GM19238 (cell line): ENCODE measurements around the gene FGF14.

Experiments
- DNase-seq: peaks from one replicate; pipeline ENCODE4 v3.0.0; 2011; ENCODE audit warnings: low spot score; ENCODE audit not compliant: insufficient read length

The FGF14 gene

DNA sequence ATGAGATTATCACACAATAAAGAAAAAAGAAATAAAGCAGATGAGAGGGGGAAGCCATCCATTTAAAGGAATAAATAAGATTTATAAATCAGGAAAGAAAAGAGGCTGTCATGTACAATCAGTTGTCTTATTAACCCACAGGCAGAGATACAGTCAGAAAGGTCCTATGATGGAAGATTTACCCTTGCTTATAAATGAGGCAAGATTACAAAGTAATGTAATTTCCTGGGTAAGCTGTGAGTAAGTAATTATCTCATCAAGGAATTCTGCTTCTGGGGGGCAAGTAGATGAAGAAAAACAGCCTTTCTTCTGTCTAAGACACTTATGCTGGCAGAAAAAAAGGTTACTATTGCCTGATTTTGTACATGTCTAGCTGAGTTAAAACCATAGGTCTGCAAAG, 146.4 kb downstream of the FGF14 start:
- DNase-seq, result no peak

DNA sequence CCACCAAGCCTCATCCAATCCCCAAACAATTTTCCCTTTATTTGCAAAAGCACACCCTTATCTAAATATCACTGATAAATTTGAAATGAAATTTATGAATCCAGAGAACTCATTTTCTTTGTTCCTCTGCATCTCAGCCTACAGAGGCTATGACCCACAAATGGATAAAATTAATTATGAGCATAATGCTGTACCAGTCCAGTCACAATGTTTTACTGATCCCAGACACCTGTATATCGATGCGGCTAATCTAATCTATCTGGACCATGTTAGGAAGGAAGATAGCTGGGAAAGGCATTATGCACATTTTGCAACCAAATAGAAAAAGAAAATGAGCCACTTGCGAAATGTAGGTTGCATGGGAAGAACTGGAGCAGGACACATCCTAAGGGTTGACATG, 150.0 kb downstream of the FGF14 start:
- no peak for DNase-seq

- no peak for DNase-seq
These were observed 151.4 kb downstream of the FGF14 start for GRCh38 chr13:102250448-102250847.

- no peak for DNase-seq
These were observed 157.1 kb downstream of the FGF14 start for GRCh38 chr13:102244607-102245227.

GRCh38 chr13:102240110-102240509, 161.7 kb downstream of the FGF14 start:
- no peak for DNase-seq

GRCh38 chr13:102237230-102237629, 164.6 kb downstream of the FGF14 start:
- DNase-seq, result no peak

- no peak for DNase-seq
These were observed 165.0 kb downstream of the FGF14 start for GRCh38 chr13:102236830-102237229.

GRCh38 chr13:102236341-102236740, 165.5 kb downstream of the FGF14 start:
- DNase-seq, result no peak

GRCh38 chr13:102235689-102236088, 166.2 kb downstream of the FGF14 start:
- no peak for DNase-seq

DNA sequence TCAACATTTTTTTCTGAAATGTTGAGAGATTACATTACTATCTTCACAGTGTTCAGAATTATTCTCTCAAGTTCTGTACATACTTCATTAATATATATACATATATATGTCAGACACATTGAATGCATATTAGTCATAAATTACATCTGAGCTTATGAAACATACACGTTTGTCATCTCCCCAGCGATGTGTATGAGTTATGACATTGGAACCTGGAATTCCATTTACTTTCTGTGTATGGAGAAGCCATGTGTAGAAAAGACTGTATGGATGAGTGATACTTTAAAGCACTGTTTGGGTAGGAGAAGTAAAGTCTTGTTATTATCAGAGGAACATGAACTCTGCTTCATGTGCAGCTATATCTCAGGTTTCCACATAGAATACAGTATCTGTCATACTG, 167.2 kb downstream of the FGF14 start:
- DNase-seq, result no peak

- DNase-seq, result no peak
These were observed 168.2 kb downstream of the FGF14 start for GRCh38 chr13:102233566-102234208.

- no peak for DNase-seq
These were observed 170.4 kb downstream of the FGF14 start for GRCh38 chr13:102231479-102231878.

DNA sequence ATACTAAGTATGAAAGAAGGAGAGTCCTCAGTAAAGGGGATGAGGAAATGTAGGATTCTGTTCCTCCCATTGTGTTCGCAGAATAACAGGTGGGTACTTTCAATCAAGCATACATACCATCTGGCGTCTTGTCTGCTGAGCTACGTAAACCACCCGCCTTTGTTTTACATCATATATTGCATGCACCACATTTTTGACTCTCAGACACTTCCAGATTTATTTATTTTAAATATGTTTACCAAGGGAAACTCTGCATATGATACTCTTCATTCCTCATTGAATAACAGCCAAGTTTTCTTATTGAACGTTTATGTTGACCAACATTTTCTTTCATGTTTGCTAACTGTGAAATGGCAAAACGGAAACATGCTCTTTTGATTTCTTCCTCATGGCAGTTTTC, 174.1 kb downstream of the FGF14 start:
- no peak for DNase-seq

- no peak for DNase-seq
These were observed 175.3 kb downstream of the FGF14 start for GRCh38 chr13:102226591-102226990.

DNA sequence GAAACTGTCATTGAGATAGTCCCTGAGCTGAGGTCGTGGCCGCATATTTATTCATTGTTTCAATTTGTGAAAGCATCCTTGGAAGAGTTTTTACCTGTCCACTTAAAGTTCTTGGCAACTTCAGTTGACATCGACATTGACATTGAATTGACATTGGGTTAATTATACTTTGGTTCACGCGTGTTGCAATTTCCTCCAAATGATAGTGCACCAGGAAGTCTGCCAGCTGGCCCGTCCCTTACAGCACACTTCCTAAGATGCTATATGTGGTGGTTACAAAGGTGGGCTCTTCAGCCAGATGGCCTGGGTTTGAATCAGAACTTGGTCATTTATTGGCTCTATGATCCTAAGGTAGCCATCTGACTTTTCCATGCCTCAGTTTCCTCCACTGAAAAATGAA, 176.0 kb downstream of the FGF14 start:
- DNase-seq, result no peak

DNA sequence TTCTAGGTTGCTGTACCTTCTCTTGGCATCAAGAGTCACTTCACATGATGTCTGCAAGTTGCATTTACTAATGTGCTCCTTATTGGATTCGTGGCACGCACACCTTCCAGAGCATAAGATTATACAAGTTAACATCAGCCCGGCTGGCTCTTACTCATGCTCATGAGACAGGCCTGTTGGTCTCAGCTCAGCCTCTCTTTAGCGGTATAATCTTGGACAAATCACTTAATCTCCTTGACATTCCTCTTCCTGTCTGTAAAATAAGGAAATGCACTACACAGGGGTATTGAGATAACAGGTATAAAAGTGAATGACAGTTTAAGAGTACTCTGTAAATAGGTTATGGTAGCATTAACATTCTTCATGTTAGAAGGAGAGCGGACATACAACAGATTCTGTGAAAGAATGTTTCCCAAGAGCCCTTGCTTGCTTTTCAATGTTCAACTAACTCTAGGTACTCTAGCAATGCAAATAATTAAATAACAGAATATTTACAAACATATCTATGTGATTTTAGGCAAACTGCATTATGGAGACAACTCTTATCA, 181.1 kb downstream of the FGF14 start:
- DNase-seq, result no peak

DNA sequence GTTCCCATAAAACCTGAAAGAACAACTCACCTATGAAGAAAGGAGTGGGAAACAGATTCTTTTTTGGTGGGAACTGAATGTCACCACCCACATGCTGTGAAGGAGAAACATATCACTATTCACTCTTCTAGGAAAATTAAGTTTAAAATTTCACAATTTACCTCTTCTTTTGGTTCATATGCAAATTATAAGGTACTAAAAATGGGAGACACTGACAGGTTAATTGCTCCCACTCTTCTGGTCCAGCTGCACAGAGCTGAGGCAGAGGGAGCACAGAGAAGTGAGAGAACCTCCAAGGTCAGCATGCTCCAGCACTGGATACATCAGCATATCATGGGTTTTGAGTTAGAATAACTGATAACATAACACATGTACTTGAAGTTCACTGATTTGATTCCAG, 186.9 kb downstream of the FGF14 start:
- DNase-seq, result no peak

GRCh38 chr13:102212729-102213128, 189.1 kb downstream of the FGF14 start:
- no peak for DNase-seq

- DNase-seq, result no peak
These were observed 193.5 kb downstream of the FGF14 start for GRCh38 chr13:102208347-102208746.

GRCh38 chr13:102207680-102208342, 194.0 kb downstream of the FGF14 start:
- DNase-seq, result no peak

DNA sequence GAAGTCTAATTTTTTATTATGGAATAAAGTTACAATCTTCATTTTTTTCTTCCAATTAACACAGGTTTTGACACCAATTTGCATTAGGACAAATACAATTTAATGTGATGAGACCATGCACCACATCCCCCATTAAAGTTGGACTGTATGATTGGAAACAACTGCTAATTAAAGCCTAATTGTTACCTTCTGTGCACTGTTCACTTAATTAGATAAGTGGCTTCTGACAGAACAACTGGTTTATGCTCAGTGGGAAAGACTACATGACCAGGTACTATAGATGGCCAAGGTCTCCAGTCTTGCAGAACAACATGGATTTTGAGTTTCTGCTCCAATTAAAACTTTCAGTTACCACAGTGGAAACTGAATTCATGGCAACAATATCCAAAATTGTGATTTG, 198.1 kb downstream of the FGF14 start:
- no peak for DNase-seq

GRCh38 chr13:102198418-102199311, 203.2 kb downstream of the FGF14 start:
- no peak for DNase-seq
